OCI-LY7 (cell line): Measurements from ENCODE around the gene LIFR.

Experiments used
- EZH2phosphoT487 ChIP-seq: fragments of 200-600 bp; sonication (generic); IDR thresholded peaks from 2 replicates; pipeline ENCODE4 v1.6.1; 2018; ENCODE audit warnings: low read depth, borderline replicate concordance, mild to moderate bottlenecking, mixed run types, antibody characterized with exemption, low read length, moderate library complexity, mixed read lengths
- TF ChIP-seq, protein P1 (sequence below): fragments of 200-600 bp; sonication (generic); conservative IDR thresholded peaks from 2 replicates; pipeline ENCODE4 v1.5.1; 2014; ENCODE audit warnings: mild to moderate bottlenecking, antibody characterized with exemption, low read length, moderate library complexity, mixed read lengths

DNA sequence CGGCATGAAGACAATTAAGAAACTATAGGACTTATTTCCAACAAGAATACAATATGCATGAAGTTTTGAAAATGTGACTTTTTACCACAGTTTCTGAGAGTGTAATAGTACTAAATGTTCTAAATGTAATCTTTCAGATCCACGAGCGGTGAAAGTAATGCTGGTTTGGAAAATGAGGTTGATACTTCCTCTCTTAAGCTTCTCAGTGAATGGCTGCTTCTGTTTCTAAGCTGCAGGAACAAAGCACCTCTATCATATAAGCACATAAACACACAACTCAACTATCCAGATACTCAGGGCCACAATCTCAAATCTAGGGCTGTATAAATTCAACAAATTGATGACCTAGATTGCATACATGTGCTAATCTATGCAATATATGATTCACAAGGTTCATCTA is 78.3 kb downstream of the LIFR start:
- TF ChIP-seq, protein P1, sequence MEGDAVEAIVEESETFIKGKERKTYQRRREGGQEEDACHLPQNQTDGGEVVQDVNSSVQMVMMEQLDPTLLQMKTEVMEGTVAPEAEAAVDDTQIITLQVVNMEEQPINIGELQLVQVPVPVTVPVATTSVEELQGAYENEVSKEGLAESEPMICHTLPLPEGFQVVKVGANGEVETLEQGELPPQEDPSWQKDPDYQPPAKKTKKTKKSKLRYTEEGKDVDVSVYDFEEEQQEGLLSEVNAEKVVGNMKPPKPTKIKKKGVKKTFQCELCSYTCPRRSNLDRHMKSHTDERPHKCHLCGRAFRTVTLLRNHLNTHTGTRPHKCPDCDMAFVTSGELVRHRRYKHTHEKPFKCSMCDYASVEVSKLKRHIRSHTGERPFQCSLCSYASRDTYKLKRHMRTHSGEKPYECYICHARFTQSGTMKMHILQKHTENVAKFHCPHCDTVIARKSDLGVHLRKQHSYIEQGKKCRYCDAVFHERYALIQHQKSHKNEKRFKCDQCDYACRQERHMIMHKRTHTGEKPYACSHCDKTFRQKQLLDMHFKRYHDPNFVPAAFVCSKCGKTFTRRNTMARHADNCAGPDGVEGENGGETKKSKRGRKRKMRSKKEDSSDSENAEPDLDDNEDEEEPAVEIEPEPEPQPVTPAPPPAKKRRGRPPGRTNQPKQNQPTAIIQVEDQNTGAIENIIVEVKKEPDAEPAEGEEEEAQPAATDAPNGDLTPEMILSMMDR: no peak
- TF ChIP-seq EZH2phosphoT487: no peak
